T-helper 1 cell treated with Interleukin-12 subunit alpha and Interleukin-12 subunit beta and Interleukin-4 antibody, amounts not matched to agents 30 ng/mL and 1 ng/mL, for 36 hours (primary cell): ENCODE measurements around the gene BMAL1. TPM values are rescaled to one million over a fixed set of nuclear protein-coding genes. Genes with fewer than 3 reads are reported as not detected.
"Not testable (repeated sequence)": the region's sequence is repeated elsewhere in the genome, so short reads cannot be mapped to it uniquely, and the experiment has no call there.

Experiments used
- intact Hi-C: fragments of 100-400 bp; cut with micrococcal nuclease; formaldehyde crosslinking; loops from one replicate; pipeline ENCODE4 v1.15.1; 2024
- total RNA-seq: library from RNA; stranded (reverse); gene quantifications from 2 replicates; pipeline ENCODE4 v1.2.3, GENCODE V29; 2022

The BMAL1 gene
- total RNA-seq, 1 donor from 2014 or later, result 52.7 TPM

GRCh38 chr11:13436836-13437235, 159.2 kb downstream of the BMAL1 start:
- intact Hi-C loops, result not testable (repeated sequence)

Other genes starting within 250 kb of the BMAL1 start
- 27.3 and 29.5 TPM in 2 replicates for gene BTBD10, start 185.4 kb downstream of the BMAL1 start, total RNA-seq
- gene PTH, start 218.2 kb downstream of the BMAL1 start, total RNA-seq, result not detected in 2 replicates